SU-DHL-6 (cell line): Measurements from ENCODE around the gene LEMD2.

Experiments used
- CTCF ChIP-seq: fragments of 200-600 bp; sonication (generic); IDR thresholded peaks from one replicate; pipeline ENCODE4 v1.5.1; 2017; ENCODE audit warnings: antibody characterized with exemption, mild to moderate bottlenecking, low read length, moderate library complexity; ENCODE audit not compliant: insufficient read depth, poor library complexity, severe bottlenecking
- EZH2phosphoT487 ChIP-seq: fragments of 200-600 bp; sonication (generic), shearing (Covaris generic); conservative IDR thresholded peaks from 2 replicates; pipeline ENCODE4 v1.6.1; 2018; ENCODE audit warnings: mild to moderate bottlenecking, antibody characterized with exemption, low read length, moderate library complexity, mixed read lengths

GRCh38 chr6:33808641-33809180 is 19.8 kb upstream of the LEMD2 start:
- TF ChIP-seq CTCF (no peak), EZH2phosphoT487 (no peak)
